Measurements from ENCODE around the gene KRT31. TPM values are rescaled to one million over a fixed set of nuclear protein-coding genes. Genes with fewer than 3 reads are reported as not detected.
"Not testable (repeated sequence)": the region's sequence is repeated elsewhere in the genome, so short reads cannot be mapped to it uniquely, and the experiment has no call there.

The KRT31 gene
- total RNA-seq, 1 experiment from 2014 or later: not detected

- H2AFZ ChIP-seq (ENCODE audit: low read depth, low read length, poor library complexity, severe bottlenecking); H3K4me3 ChIP-seq (replicated peaks in 1 of 2; ENCODE audit: low read depth in 1 of 2, low read length in 2 of 2); H3K27ac ChIP-seq (ENCODE audit: low read depth, low read length); ATAC-seq; H3K36me3 ChIP-seq (ENCODE audit: control insufficient read depth in 1 of 2, insufficient read depth in 2 of 2, low read length in 2 of 2); H3K9me2 ChIP-seq (ENCODE audit: insufficient read depth); H3K9me3 ChIP-seq (ENCODE audit: control insufficient read depth in 1 of 2, insufficient read depth in 1 of 2, low read depth in 1 of 2, low read length in 2 of 2); H3K79me2 ChIP-seq (ENCODE audit: insufficient read depth, low read length); BruUV-seq (replicated peaks); POLR2A ChIA-PET; H3K9ac ChIP-seq (ENCODE audit: low read length); H4K20me1 ChIP-seq (ENCODE audit: insufficient read depth); intact Hi-C loops (cut with micrococcal nuclease); RAD21 ChIA-PET (ENCODE audit: low non-redundant PET in 1 of 2, low total read pairs in 2 of 2, uncharacterized antibody in 2 of 2, unreplicated experiment in 2 of 2); H3K27me3 ChIP-seq (ENCODE audit: insufficient read depth, low read length); H3K4me2 ChIP-seq (ENCODE audit: low read length); DNase-seq (ENCODE audit: low read depth, low spot score); H3K4me1 ChIP-seq (ENCODE audit: control insufficient read depth in 1 of 2, insufficient read depth in 2 of 2, low read length in 2 of 2); CTCF ChIA-PET: not testable (repeated sequence)
Observed at GRCh38 chr17:41346421-41346820, 51.0 kb downstream of the KRT31 start.

DNA sequence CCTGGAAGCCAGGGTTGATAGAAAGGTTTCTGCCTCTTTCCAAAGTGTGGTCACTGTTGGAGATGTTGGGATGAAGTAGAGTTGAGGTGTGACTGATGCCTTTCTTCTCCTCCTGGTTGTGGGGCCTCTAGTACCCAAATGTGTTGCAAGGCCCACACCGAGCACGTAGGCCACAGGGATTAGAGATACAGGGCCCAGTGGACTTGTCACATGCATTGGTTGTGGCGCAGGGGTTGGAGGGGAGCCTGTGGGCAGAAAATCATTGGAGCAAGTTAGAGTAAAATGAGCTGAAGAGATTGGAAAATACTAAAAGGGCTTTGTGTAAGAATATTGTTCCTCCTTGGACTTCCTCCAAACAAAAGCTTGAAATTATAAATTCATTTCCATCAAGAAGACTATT is 51.4 kb downstream of the KRT31 start:
- Histone ChIP-seq H3K4me2 (ENCODE audit: low read length) (no peak overlapping the region), H3K79me2 (ENCODE audit: insufficient read depth, low read length) (no peaks in the 10 kb centered on the region), H3K9ac (ENCODE audit: low read length) (no peak overlapping the region), H3K9me3 (ENCODE audit: control insufficient read depth in 1 of 2, insufficient read depth in 1 of 2, low read depth in 1 of 2, low read length in 2 of 2) (peaks cover 3 to 9% of the 10 kb centered on the region in 2 experiments; a peak in 1 of 4 replicates), H4K20me1 (ENCODE audit: insufficient read depth) (no peaks in the 10 kb centered on the region), H3K27ac (ENCODE audit: low read depth, low read length) (no peak overlapping the region), H3K4me1 (ENCODE audit: control insufficient read depth in 1 of 2, insufficient read depth in 2 of 2, low read length in 2 of 2) (no peaks in the 10 kb centered on the region), H3K4me3 (replicated peaks in 1 of 2; ENCODE audit: low read depth in 1 of 2, low read length in 2 of 2) (no peak overlapping the region), H3K9me2 (ENCODE audit: insufficient read depth) (no peaks in the 10 kb centered on the region), H2AFZ (ENCODE audit: low read depth, low read length, poor library complexity, severe bottlenecking) (no peak overlapping the region), H3K36me3 (ENCODE audit: control insufficient read depth in 1 of 2, insufficient read depth in 2 of 2, low read length in 2 of 2) (no peaks in the 10 kb centered on the region), H3K27me3 (ENCODE audit: insufficient read depth, low read length) (no peaks in the 10 kb centered on the region)
- ATAC-seq (no peak), DNase-seq (ENCODE audit: low read depth, low spot score) (no peak)
- ChIA-PET POLR2A (no interaction called here), CTCF (no interaction called here), RAD21 (ENCODE audit: low non-redundant PET in 1 of 2, low total read pairs in 2 of 2, uncharacterized antibody in 2 of 2, unreplicated experiment in 2 of 2) (no interaction called here)
- no TSS peak for BruUV-seq (replicated peaks)
- intact Hi-C loops (cut with micrococcal nuclease): no loop called here
- TF ChIP-seq, protein P1, sequence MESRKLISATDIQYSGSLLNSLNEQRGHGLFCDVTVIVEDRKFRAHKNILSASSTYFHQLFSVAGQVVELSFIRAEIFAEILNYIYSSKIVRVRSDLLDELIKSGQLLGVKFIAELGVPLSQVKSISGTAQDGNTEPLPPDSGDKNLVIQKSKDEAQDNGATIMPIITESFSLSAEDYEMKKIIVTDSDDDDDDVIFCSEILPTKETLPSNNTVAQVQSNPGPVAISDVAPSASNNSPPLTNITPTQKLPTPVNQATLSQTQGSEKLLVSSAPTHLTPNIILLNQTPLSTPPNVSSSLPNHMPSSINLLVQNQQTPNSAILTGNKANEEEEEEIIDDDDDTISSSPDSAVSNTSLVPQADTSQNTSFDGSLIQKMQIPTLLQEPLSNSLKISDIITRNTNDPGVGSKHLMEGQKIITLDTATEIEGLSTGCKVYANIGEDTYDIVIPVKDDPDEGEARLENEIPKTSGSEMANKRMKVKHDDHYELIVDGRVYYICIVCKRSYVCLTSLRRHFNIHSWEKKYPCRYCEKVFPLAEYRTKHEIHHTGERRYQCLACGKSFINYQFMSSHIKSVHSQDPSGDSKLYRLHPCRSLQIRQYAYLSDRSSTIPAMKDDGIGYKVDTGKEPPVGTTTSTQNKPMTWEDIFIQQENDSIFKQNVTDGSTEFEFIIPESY (IDR thresholded peaks at IDR 0.05; ENCODE audit: extremely low read depth, insufficient replicate concordance, low read length): no peak
- no peak for TF ChIP-seq ZNF274 (IDR thresholded peaks at IDR 0.05; ENCODE audit: low read depth, low read length)
- TF ChIP-seq REST (IDR thresholded peaks at IDR 0.05; ENCODE audit: low read depth): no peak
- no peak for TF ChIP-seq CTCF (IDR thresholded peaks at IDR 0.05 in 2 of 3, conservative IDR thresholded peaks at IDR 0.05 in 1 of 3; ENCODE audit: borderline replicate concordance in 1 of 3, insufficient read depth in 1 of 3, low read depth in 2 of 3, low read length in 2 of 3)
- TF ChIP-seq CEBPB (IDR thresholded peaks at IDR 0.05; ENCODE audit: low read depth): no peak
- TF ChIP-seq ATF3 (IDR thresholded peaks at IDR 0.05): no peak
- no peak for TF ChIP-seq ZFX (IDR thresholded peaks at IDR 0.05)
- TF ChIP-seq CBX3 (IDR thresholded peaks at IDR 0.05; ENCODE audit: low read depth): no peak
- no peak for TF ChIP-seq YY1 (IDR thresholded peaks at IDR 0.05; ENCODE audit: extremely low read depth, insufficient replicate concordance, low read depth, low read length)
- no peak for TF ChIP-seq RAD21 (IDR thresholded peaks at IDR 0.05; ENCODE audit: low read depth)
- TF ChIP-seq FOSL1 (IDR thresholded peaks at IDR 0.05; ENCODE audit: low read depth): no peak
- no peak for TF ChIP-seq POLR2A (IDR thresholded peaks at IDR 0.05; ENCODE audit: borderline replicate concordance, extremely low read depth, insufficient read depth, insufficient read length)
- no peak for TF ChIP-seq POLR2AphosphoS5 (IDR thresholded peaks at IDR 0.05; ENCODE audit: low read depth, low read length)

Data from HCT116 (cell line).